Activated naive CD4-positive, alpha-beta T cell treated with anti-CD3 and anti-CD28 coated beads for 36 hours (primary cell): ENCODE measurements around the gene HDAC11. TPM values are rescaled to one million over a fixed set of nuclear protein-coding genes. Genes with fewer than 3 reads are reported as not detected.

Experiments used
- CTCF ChIA-PET: fragments of 350-600 bp; sonication (Branson Sonifier 250); formaldehyde crosslinking; loops from one replicate; lab custom pipeline; 2021; ENCODE audit warnings: antibody characterized with exemption; lab: Charles Lee
- DNase-seq: peaks from one replicate; pipeline ENCODE4 v3.0.0-alpha.2; 2020
- H3K27ac Mint-ChIP-seq: one replicate; pipeline ENCODE4 v1.8.0; 2021; ENCODE audit warnings: mild to moderate bottlenecking, mixed read lengths
- H3K27me3 Mint-ChIP-seq: one replicate; pipeline ENCODE4 v1.8.0; 2021; ENCODE audit warnings: low read depth, mixed read lengths
- H3K36me3 Mint-ChIP-seq: one replicate; pipeline ENCODE4 v1.8.0; 2021; ENCODE audit warnings: low read depth, mixed read lengths
- H3K4me1 Mint-ChIP-seq: one replicate; pipeline ENCODE4 v1.8.0; 2021; ENCODE audit warnings: low read depth, mixed read lengths
- H3K4me3 Mint-ChIP-seq: one replicate; pipeline ENCODE4 v1.8.0; 2021; ENCODE audit warnings: mild to moderate bottlenecking, moderate library complexity, mixed read lengths
- H3K9me3 Mint-ChIP-seq: one replicate; pipeline ENCODE4 v1.8.0; 2021; ENCODE audit warnings: mixed read lengths
- intact Hi-C: fragments of 100-400 bp; cut with micrococcal nuclease; formaldehyde crosslinking; loops from one replicate; pipeline ENCODE4 v1.15.1; 2023
- total RNA-seq, 2 experiments: library from RNA; stranded (reverse); gene quantifications; one replicate each; pipeline ENCODE4 v1.2.3, GENCODE V29; 2021

HDAC11 gene
- total RNA-seq, 2 experiments from 2014 or later, result 1.6 to 2.4 TPM

DNA sequence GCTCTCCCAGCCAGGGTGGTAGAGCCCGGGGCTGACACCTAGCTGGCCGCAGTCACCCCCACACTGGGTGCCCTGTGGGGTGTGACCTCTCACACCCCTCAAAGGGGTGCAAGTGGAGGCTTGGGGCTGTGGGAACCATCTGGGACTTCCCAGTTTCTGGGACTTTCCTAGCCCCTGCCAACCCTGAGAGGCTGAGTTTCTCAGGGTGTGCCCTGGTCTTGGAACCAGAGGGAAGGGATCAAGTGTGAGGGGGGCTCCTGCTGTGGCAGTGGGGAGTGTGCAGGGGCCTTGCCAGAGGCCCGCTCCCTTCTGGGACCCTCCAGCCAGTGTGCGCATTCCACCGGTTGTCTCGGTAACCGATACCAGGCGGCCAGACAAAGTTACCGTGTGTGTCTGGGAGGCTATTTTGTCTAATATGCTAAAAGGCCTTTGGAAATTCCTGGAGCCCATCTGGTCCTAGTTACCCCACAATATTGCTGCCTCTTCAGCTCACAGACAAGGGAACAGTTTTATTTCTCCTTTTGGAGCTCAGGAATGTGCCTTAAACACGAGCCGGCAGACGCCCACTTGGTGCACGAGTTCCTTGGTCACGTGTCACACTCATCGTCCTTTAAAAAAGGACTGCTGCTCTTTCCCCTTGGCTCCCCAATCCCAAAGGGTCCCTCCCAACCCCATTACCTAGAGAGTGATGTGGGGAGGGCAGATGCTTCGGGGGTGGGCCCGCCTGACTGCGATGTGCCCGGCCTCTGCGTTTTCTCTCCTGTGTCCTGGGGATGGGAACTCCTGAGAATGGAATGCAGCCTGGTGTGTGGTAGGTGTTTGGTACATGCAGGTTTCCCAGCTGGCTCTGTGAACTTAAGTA, 33.2 kb downstream of the HDAC11 start:
- no peaks in the 10 kb centered on the region for H3K27me3 Mint-ChIP-seq
- H3K36me3 Mint-ChIP-seq, result no peaks in the 10 kb centered on the region
- H3K4me1 Mint-ChIP-seq, result no peaks in the 10 kb centered on the region
- no peak overlapping the region for H3K4me3 Mint-ChIP-seq
- CTCF ChIA-PET, result interaction anchor here (0.9 kb wide), 1 partner anchor 135 kb away, joined by 3 read pairs; no protein-coding TSS in a partner anchor
- DNase-seq, result no peak
- H3K9me3 Mint-ChIP-seq, result no peaks in the 10 kb centered on the region
- intact Hi-C loops, result no loop called here
- H3K27ac Mint-ChIP-seq, result no peak overlapping the region

DNA sequence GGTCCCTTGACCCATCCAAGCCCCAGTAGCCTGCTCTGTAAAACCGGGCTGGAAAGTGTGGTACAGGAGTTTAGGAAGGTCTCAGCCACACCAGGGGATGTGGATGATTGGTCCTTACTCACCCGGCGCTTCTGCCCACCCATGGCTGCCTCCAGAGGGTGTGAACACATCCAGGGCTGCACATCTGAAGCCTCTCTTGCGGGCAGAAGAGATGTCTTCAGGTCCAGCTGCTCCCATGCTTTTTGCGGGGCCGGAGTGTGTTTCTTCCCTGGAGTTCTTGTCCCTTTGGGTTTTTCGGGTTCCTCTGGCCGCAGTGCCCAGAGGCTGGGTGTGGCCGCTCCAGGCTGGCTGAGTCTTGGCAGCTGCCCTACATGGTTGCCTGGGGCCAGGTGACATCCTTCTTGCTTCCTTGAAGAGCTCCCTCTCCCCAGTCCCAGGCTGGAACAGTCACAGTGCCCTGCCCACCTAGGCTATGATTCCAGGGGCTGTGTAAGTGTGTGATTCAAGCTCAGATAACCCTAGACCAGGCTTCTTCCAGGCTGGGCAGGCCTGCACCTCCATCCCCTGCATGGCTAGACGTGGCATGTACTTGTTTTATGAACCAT, 33.9 kb downstream of the HDAC11 start:
- intact Hi-C loops, result no loop called here
- Mint-ChIP-seq H3K4me1 (no peaks in the 10 kb centered on the region), H3K9me3 (no peaks in the 10 kb centered on the region), H3K36me3 (no peaks in the 10 kb centered on the region), H3K27me3 (no peaks in the 10 kb centered on the region), H3K4me3 (no peak overlapping the region), H3K27ac (no peak overlapping the region)
- CTCF ChIA-PET, result interaction anchor here (1.1 kb wide), 1 partner anchor 144 kb away, joined by 3 read pairs; no protein-coding TSS in a partner anchor
- no peak for DNase-seq

DNA sequence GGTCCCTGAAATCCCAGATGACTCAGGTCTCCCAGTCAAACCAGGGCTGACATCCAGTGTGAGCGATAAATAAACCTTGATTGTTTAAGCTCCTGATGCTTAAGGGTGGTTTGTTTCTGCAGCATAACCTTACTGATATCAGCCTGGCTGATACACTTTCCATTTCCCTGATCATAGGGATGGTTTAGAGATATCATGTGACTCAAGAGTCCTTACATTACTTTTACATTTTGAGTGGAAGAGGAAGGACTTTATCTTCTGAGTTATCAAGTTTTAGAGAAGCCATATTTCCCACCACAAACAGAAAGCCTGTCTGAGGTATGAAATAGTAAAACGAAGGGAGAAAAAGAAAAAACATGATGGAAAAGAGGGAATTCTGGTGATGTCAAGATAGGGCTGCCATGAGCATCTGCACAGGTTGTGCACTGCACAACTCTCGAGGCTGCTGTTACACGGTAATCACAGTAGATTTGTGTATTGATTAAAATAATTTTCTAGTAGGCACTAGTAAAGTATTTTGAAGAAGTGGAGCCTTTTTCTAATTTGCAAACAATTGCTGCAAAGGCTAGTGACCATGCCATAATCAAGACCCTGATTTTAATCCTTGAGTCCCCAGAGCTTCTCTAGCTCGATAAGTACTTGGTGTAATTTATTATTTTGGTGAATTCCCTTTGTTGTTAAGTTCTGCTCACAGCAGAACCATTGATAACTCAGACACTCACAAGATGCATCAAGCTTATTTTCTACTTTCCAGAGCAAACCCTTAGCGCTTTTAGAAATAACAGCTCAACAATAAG, 34.7 kb downstream of the HDAC11 start:
- CTCF ChIA-PET, result interaction anchor here (0.6 to 1.1 kb wide), 2 partner anchors 86 to 143 kb away, joined by 3 read pairs; no protein-coding TSS in a partner anchor
- DNase-seq, result no peak
- H3K27me3 Mint-ChIP-seq, result no peaks in the 10 kb centered on the region
- no peak overlapping the region for H3K4me3 Mint-ChIP-seq
- no peaks in the 10 kb centered on the region for H3K36me3 Mint-ChIP-seq
- H3K4me1 Mint-ChIP-seq, result no peaks in the 10 kb centered on the region
- intact Hi-C loops, result no loop called here
- no peak overlapping the region for H3K27ac Mint-ChIP-seq
- no peaks in the 10 kb centered on the region for H3K9me3 Mint-ChIP-seq

DNA sequence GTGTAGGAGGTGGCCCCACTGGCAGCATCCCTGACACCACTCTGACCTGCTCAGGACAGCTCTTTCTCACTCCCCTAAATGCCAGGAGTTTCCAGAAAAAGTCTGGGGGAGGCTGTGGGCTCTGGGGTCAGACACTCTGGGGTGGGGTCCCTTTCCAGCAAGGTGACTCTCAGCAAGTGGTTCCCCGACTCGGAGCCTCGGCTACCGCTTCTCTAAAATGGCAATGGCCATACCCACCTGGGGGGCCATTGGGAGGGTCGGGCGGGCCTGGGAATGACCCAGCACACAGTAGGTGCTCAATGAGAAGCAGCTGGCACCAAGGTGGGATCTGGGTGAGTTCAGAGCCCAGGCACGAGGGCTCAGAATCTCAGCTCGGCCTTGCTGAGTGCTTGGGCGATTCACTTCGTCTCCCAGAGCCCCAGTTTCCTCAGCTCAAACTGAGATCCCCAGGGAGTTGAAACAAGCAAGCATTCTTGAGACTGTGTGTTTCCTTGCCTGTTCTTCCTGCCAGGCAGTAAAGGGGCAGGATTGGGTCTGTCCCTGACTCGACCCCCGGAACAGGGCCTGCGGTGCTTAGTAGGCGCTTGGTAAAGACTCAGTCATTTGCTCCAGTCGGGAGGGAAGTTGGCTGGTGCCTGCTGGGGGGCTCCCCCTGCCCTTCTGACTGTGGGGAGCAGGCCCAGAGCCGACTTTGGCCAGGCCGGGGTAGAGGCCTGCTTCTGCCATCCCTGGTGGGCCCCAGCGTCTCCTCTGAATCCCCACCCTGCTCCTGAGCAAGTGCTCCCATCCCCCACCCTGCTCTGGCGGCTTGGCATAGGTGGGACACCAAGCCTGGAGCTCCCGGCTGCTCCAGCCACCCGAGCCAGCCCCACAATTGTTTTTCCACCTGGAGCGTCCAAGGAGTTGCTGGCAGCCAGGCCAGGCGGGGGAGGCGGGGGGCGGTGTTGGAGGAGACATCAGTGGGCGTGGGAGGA, 36.0 kb downstream of the HDAC11 start:
- no peak overlapping the region for H3K27ac Mint-ChIP-seq

DNA sequence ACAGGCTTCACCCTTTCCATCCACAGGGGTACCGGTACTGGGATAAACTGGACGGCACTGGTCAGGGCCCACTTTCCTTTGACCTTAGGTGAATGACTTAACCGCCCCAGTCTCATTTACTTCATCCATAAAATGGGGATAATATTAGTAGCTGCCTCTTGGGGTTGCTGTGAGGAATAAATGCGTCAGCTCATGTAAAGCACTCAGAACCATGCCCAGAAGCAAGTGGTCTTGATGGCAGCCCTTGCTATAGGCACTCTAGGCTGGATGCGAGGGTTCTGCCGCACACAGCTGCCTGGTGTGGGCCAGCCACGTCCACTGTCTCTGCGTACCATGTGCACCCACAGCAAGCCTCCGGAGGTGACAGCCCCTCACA, 36.6 kb downstream of the HDAC11 start:
- no peak overlapping the region for H3K4me3 Mint-ChIP-seq
- no peaks in the 10 kb centered on the region for H3K36me3 Mint-ChIP-seq
- no peaks in the 10 kb centered on the region for H3K4me1 Mint-ChIP-seq
- no peak overlapping the region for H3K27ac Mint-ChIP-seq
- CTCF ChIA-PET, result no interaction called here
- H3K9me3 Mint-ChIP-seq, result peaks cover 3% of the 10 kb centered on the region
- DNase-seq, result no peak
- intact Hi-C loops, result no loop called here
- H3K27me3 Mint-ChIP-seq, result no peaks in the 10 kb centered on the region

More for the DNA sequence above, 36.0 kb downstream of the HDAC11 start:
- no peaks in the 10 kb centered on the region for H3K36me3 Mint-ChIP-seq
- DNase-seq, result no peak
- H3K27me3 Mint-ChIP-seq, result no peaks in the 10 kb centered on the region
- CTCF ChIA-PET, result no interaction called here
- H3K9me3 Mint-ChIP-seq, result no peaks in the 10 kb centered on the region
- no peaks in the 10 kb centered on the region for H3K4me1 Mint-ChIP-seq
- H3K4me3 Mint-ChIP-seq, result no peak overlapping the region
- intact Hi-C loops, result no loop called here

DNA sequence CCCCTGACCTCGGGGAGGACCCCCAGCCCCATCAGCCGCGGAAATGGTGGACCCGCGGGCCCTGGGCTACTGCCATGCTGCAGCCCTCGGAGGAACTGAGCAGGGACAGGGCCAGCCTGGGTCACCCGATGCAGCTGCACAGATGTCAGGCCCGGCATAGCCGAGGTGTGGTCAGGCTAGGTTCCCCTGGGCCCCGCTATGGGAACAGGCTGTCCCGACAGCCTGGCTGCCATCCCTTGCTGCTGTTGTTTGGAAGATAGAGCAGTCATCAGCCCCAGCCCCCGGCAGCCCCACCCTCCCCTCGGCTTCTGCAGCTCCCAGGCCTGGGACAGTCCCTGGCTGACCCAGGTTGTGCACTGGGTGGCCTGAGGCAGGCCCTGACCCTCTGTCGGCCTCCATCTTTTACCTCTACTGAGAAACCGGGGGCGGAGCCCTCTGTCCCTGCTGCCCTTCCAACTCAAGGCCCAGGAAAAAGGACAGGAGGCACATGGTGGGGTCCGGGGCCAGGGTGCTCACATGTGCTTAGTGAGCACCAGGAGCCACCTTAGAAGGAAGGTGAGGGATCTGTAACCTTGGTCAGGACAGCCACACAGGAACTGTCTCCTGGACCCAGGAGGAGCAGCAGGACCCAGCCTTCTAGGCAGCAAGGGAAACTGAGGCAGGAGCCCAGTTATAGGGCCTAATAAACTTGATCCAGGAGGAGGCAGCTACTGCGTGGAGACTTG, 37.3 kb downstream of the HDAC11 start:
- no peak overlapping the region for H3K27ac Mint-ChIP-seq
- CTCF ChIA-PET, result interaction anchor here (1.0 kb wide), 1 partner anchor 21 kb away, joined by 3 read pairs; no protein-coding TSS in a partner anchor
- no peak overlapping the region for H3K4me3 Mint-ChIP-seq
- intact Hi-C loops, result no loop called here
- no peak for DNase-seq
- H3K36me3 Mint-ChIP-seq, result no peaks in the 10 kb centered on the region
- H3K27me3 Mint-ChIP-seq, result no peaks in the 10 kb centered on the region
- H3K4me1 Mint-ChIP-seq, result no peaks in the 10 kb centered on the region
- H3K9me3 Mint-ChIP-seq, result peaks cover 5% of the 10 kb centered on the region

DNA sequence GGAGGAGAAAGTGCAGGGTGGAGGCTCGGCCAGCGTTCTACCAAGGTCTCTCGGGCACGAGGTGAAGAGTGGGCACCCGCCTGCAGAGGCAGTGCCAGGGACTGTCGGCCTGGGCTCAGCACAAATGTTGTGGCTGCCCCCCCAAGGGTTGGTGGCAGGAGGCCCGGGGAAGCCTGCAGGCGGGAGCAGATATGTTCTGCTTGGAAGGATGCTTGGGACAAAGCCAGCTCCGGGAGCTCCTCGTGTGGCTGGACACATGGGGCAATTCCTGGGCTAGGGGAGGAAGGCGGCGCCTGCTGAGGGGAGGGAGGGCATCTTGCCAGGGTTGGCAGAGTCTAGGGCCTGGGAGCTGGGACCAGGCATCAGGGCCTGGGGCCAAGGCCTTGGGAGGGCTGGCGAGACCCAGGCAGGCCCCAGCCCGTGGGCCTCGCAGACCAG, 38.4 kb downstream of the HDAC11 start:
- H3K9me3 Mint-ChIP-seq, result peaks cover 5% of the 10 kb centered on the region
- CTCF ChIA-PET, result interaction anchor here (1.0 kb wide), 2 partner anchors 19 to 22 kb away, joined by 3 read pairs; no protein-coding TSS in a partner anchor
- intact Hi-C loops, result no loop called here
- no peaks in the 10 kb centered on the region for H3K27me3 Mint-ChIP-seq
- H3K27ac Mint-ChIP-seq, result no peak overlapping the region
- H3K36me3 Mint-ChIP-seq, result no peaks in the 10 kb centered on the region
- no peaks in the 10 kb centered on the region for H3K4me1 Mint-ChIP-seq
- no peak overlapping the region for H3K4me3 Mint-ChIP-seq
- DNase-seq, result no peak

DNA sequence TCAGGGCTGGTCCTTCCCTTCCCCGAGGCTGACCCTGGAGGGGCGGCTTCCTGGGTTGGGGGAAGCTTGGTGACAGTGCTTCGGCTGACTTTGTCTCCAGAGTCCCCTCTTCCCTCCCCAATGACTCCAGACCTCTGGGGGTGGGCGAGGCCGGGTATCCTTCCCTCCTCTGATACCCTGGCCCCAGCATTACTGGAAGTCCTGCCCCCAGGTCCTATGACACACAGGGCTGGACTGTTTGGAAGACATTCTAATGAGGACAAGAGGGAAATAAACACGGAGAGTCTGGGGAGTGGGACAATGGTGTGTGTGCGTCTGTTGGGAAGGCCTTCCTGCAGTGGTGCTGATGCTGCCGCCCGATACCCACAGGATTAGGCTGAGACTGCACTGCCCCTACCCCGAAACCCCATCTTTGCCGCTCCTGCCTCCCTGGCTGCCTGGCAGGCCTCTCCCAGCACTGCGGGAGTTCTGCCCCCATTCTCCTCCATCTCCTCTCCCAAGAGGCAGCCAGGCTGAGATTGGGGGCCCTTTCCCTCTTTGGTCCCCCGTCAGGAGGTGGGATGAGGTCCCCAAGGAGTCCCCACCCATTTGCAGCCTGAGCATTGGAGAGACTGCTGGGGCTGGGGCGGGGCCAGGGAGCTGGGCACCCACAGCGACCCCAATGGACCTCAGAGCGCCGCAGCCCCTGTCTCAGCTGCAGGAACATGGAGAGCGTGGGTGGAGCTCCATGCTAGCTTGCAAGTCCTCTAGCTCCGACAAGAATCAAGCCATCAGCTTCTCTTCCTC, 39.1 kb downstream of the HDAC11 start:
- CTCF ChIA-PET, result interaction anchor here (1.0 kb wide), 1 partner anchor 20 kb away, joined by 3 read pairs; no protein-coding TSS in a partner anchor
- Mint-ChIP-seq H3K27me3 (no peaks in the 10 kb centered on the region), H3K4me1 (no peaks in the 10 kb centered on the region), H3K36me3 (no peaks in the 10 kb centered on the region), H3K4me3 (no peak overlapping the region), H3K27ac (no peak overlapping the region), H3K9me3 (peaks cover 5% of the 10 kb centered on the region)
- DNase-seq, result no peak
- intact Hi-C loops, result no loop called here

DNA sequence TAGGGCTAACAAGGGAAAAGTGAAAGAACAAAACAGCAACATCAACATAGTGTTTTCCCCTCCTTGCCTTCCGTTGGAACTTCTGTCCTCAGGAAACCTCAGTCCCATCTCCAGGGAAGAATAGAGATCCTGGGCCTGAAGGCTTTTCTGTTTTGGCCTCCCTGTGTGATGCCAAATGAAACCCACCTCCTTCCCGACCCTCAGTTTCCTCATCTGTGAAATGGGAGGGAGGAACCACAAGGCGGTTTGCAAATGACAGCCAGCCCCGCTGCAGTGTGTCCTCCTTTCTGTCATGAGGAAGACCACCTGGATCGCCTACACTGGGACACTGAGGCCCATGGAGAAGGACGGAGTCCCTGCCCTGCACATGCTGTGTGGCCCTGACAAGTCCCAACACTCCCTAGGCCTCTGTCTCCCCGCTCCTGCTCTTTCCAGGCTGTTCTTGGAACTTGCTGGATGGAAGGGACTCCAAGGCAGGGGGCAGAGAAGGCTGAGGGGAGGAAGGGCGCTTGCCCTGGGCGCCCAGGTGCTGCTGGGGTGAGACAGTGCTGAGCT, 40.3 kb downstream of the HDAC11 start:
- intact Hi-C loops, result no loop called here
- no peak overlapping the region for H3K4me3 Mint-ChIP-seq
- H3K9me3 Mint-ChIP-seq, result peaks cover 5% of the 10 kb centered on the region
- CTCF ChIA-PET, result no interaction called here
- H3K27me3 Mint-ChIP-seq, result no peaks in the 10 kb centered on the region
- no peak overlapping the region for H3K27ac Mint-ChIP-seq
- DNase-seq, result no peak
- no peaks in the 10 kb centered on the region for H3K4me1 Mint-ChIP-seq
- H3K36me3 Mint-ChIP-seq, result no peaks in the 10 kb centered on the region

DNA sequence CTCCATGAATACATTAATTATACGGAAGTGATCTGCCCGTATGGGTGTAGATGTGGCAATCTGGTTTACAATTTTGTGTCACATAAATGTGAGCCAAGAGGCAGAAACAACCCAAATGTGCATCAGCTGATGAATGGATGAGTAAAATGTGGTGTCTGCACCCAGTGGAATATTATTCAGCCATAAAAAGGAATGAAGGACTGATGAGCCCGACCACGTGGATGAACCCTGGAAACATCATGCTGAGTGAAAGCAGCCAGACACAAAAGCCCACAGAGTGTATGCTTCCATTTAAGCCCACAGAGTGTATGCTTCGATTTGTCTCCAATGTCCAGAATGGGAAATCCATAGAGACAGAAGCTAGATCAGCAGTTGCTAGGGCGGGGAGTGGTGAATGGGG, 41.2 kb downstream of the HDAC11 start:
- DNase-seq, result no peak
- intact Hi-C loops, result no loop called here
- Mint-ChIP-seq H3K27me3 (no peaks in the 10 kb centered on the region), H3K9me3 (peaks cover 5% of the 10 kb centered on the region), H3K36me3 (no peaks in the 10 kb centered on the region), H3K4me3 (no peak overlapping the region), H3K4me1 (no peaks in the 10 kb centered on the region), H3K27ac (no peak overlapping the region)
- CTCF ChIA-PET, result no interaction called here
